PC-3 (cell line): ENCODE measurements around the gene PEX5L. TPM values are rescaled to one million over a fixed set of nuclear protein-coding genes. Genes with fewer than 3 reads are reported as not detected.

Experiments
- ATAC-seq: fragments of 200-7000 bp; cut with Tn5 transposase; 2 replicates; pipeline ENCODE4 v1.9.1; 2020; ENCODE audit warnings: mild to moderate bottlenecking, moderate library complexity
- BruUV-seq: library from RNA; stranded (reverse); fragments of 400-500 nt; replicated peaks from 2 replicates; lab custom pipeline; 2021; lab: Mats Ljungman, UMichigan
- CTCF ChIA-PET: fragments of 300-600 bp; sonication (Branson Sonifier 250); formaldehyde crosslinking; loops from one replicate; lab custom pipeline; 2022; ENCODE audit warnings: antibody characterized with exemption; lab: Charles Lee
- POLR2A ChIA-PET: fragments of 300-600 bp; sonication (Branson Sonifier 250); formaldehyde crosslinking; loops from one replicate; lab custom pipeline; 2022; ENCODE audit warnings: antibody characterized with exemption; ENCODE audit not compliant: unreplicated experiment; lab: Charles Lee
- DNase-seq: peaks from one replicate; pipeline ENCODE4 v3.0.0-alpha.2; 2015
- H2AFZ ChIP-seq: fragments of 300-600 bp; sonication (generic); 2 replicates; pipeline ENCODE4 v1.6.0; 2016; ENCODE audit warnings: antibody characterized with exemption, low read length
- H3F3A ChIP-seq: fragments of 300-600 bp; sonication (generic); one replicate; pipeline ENCODE4 v1.6.0; 2017; ENCODE audit warnings: antibody characterized with exemption, low read length, control low read depth, mild to moderate bottlenecking; ENCODE audit not compliant: unreplicated experiment
- H3K27ac ChIP-seq: fragments of 300-600 bp; sonication (generic); 2 replicates; pipeline ENCODE4 v1.5.1; 2016; ENCODE audit warnings: mild to moderate bottlenecking, low read length
- H3K27me3 ChIP-seq: fragments of 300-600 bp; sonication (generic); 2 replicates; pipeline ENCODE4 v1.6.1; 2016; ENCODE audit warnings: low read length, mixed read lengths
- H3K36me3 ChIP-seq: fragments of 300-600 bp; sonication (generic); 2 replicates; pipeline ENCODE4 v1.6.1; 2016; ENCODE audit warnings: low read depth, mixed run types, low read length, mixed read lengths
- H3K4me1 ChIP-seq: fragments of 300-600 bp; sonication (generic); 2 replicates; pipeline ENCODE4 v1.5.1; 2016; ENCODE audit warnings: low read length; ENCODE audit not compliant: insufficient read depth
- H3K4me2 ChIP-seq: fragments of 300-600 bp; sonication (generic); 2 replicates; pipeline ENCODE4 v1.6.0; 2016; ENCODE audit warnings: low read length
- H3K4me3 ChIP-seq: fragments of 300-600 bp; sonication (generic); 2 replicates; pipeline ENCODE4 v1.5.1; 2016; ENCODE audit warnings: mild to moderate bottlenecking, low read length, mixed read lengths
- H3K79me2 ChIP-seq: fragments of 300-600 bp; sonication (generic); 2 replicates; pipeline ENCODE4 v1.6.1; 2017; ENCODE audit warnings: low read length, mixed read lengths
- H3K9ac ChIP-seq: fragments of 300-600 bp; sonication (generic); 2 replicates; pipeline ENCODE4 v1.6.0; 2016; ENCODE audit warnings: mild to moderate bottlenecking, low read length
- H3K9me2 ChIP-seq: fragments of 300-600 bp; sonication (generic); replicated peaks from 2 replicates; pipeline ENCODE4 v1.6.1; 2016; ENCODE audit warnings: mixed run types, low read length, mixed read lengths
- H3K9me3 ChIP-seq: fragments of 300-600 bp; sonication (generic); 2 replicates; pipeline ENCODE4 v1.6.1; 2016; ENCODE audit warnings: low read length, mixed read lengths
- H4K20me1 ChIP-seq: fragments of 300-600 bp; sonication (generic); 2 replicates; pipeline ENCODE4 v1.6.1; 2016; ENCODE audit warnings: low read length, mixed read lengths
- CTCF ChIP-seq: fragments of 300-600 bp; sonication (generic); conservative IDR thresholded peaks from 2 replicates; pipeline ENCODE4 v1.5.1; 2017; ENCODE audit warnings: antibody characterized with exemption, low read depth, mild to moderate bottlenecking, low read length
- EZH2 ChIP-seq: fragments of 300-600 bp; sonication (generic); IDR thresholded peaks from one replicate; pipeline ENCODE4 v1.6.1; 2017; ENCODE audit warnings: antibody characterized with exemption, mild to moderate bottlenecking, low read length; ENCODE audit not compliant: unreplicated experiment
- EZH2phosphoT487 ChIP-seq: fragments of 300-600 bp; sonication (generic); IDR thresholded peaks from 2 replicates; pipeline ENCODE4 v1.6.1; 2018; ENCODE audit warnings: mild to moderate bottlenecking, antibody characterized with exemption, low read length, borderline replicate concordance
- intact Hi-C: fragments of 100-400 bp; cut with micrococcal nuclease; formaldehyde crosslinking; loops from 2 replicates; pipeline ENCODE4 v1.9.0; 2023
- total RNA-seq: library from RNA; depleted of rRNA; stranded (reverse); fragments of >200 nt; gene quantifications from 2 replicates; pipeline ENCODE4 v1.2.3, GENCODE V29; 2014

The PEX5L gene
- total RNA-seq, 1 experiment from 2014 or later = 0.69 TPM

- Histone ChIP-seq H2AFZ (no peak overlapping the region), H4K20me1 (no peaks in the 10 kb centered on the region), H3K9ac (no peak overlapping the region), H3K4me1 (no peaks in the 10 kb centered on the region), H3K4me3 (no peak overlapping the region), H3K79me2 (no peaks in the 10 kb centered on the region), H3K27me3 (no peaks in the 10 kb centered on the region), H3K9me2 (no peaks in the 10 kb centered on the region), H3K9me3 (no peaks in the 10 kb centered on the region), H3K4me2 (no peak overlapping the region), H3K36me3 (no peaks in the 10 kb centered on the region), H3K27ac (no peak overlapping the region), H3F3A (no peaks in the 10 kb centered on the region)
- ChIA-PET POLR2A (no interaction called here), CTCF (interaction anchor here (0.6 kb wide), 1 partner anchor 546 kb away, joined by 5 read pairs; no protein-coding TSS in a partner anchor)
- intact Hi-C loops = loop anchor here (10.0 kb wide), 1 partner anchor 205 kb away; no protein-coding TSS in a partner anchor
- no TSS peak for BruUV-seq
- ATAC-seq (no peak), DNase-seq (no peak)
- no peak for TF ChIP-seq EZH2phosphoT487
- TF ChIP-seq EZH2 = no peak
- no peak for TF ChIP-seq CTCF
Observed at GRCh38 chr3:180049391-180049790, 12.7 kb upstream of the PEX5L start.

GRCh38 chr3:180048840-180049239, 12.1 kb upstream of the PEX5L start:
- H3K4me3 ChIP-seq = no peak overlapping the region
- H3K9me3 ChIP-seq = no peaks in the 10 kb centered on the region
- H3K9ac ChIP-seq = no peak overlapping the region
- H3K9me2 ChIP-seq = no peaks in the 10 kb centered on the region
- no peak overlapping the region for H2AFZ ChIP-seq
- no peaks in the 10 kb centered on the region for H3K79me2 ChIP-seq
- H3K27me3 ChIP-seq = no peaks in the 10 kb centered on the region
- TF ChIP-seq CTCF = no peak
- no peak for TF ChIP-seq EZH2
- no peak for ATAC-seq
- no peaks in the 10 kb centered on the region for H4K20me1 ChIP-seq
- no TSS peak for BruUV-seq
- no peaks in the 10 kb centered on the region for H3K4me1 ChIP-seq
- ChIA-PET POLR2A (no interaction called here), CTCF (interaction anchor here (0.6 to 0.7 kb wide), 2 partner anchors 120 to 546 kb away, joined by 3 to 5 read pairs; no protein-coding TSS in a partner anchor)
- no peaks in the 10 kb centered on the region for H3F3A ChIP-seq
- DNase-seq = peak; percentile 47
- H3K27ac ChIP-seq = no peak overlapping the region
- no peaks in the 10 kb centered on the region for H3K36me3 ChIP-seq
- intact Hi-C loops = loop anchor here (10.0 kb wide), 1 partner anchor 206 kb away; no protein-coding TSS in a partner anchor
- H3K4me2 ChIP-seq = no peak overlapping the region

GRCh38 chr3:180048103-180048502, 11.4 kb upstream of the PEX5L start:
- H4K20me1 ChIP-seq = no peaks in the 10 kb centered on the region
- no TSS peak for BruUV-seq
- no peaks in the 10 kb centered on the region for H3K4me1 ChIP-seq
- POLR2A ChIA-PET = no interaction called here
- H3K9ac ChIP-seq = no peak overlapping the region
- intact Hi-C loops = loop anchor here (10.0 kb wide), 1 partner anchor 207 kb away; no protein-coding TSS in a partner anchor
- DNase-seq = no peak
- no peaks in the 10 kb centered on the region for H3K36me3 ChIP-seq
- H3K79me2 ChIP-seq = no peaks in the 10 kb centered on the region
- CTCF ChIA-PET = interaction anchor here (0.7 kb wide), 1 partner anchor 119 kb away, joined by 3 read pairs; no protein-coding TSS in a partner anchor
- no peaks in the 10 kb centered on the region for H3K9me3 ChIP-seq
- no peak overlapping the region for H2AFZ ChIP-seq
- H3K9me2 ChIP-seq = no peaks in the 10 kb centered on the region
- no peaks in the 10 kb centered on the region for H3K27me3 ChIP-seq
- no peaks in the 10 kb centered on the region for H3F3A ChIP-seq
- no peak overlapping the region for H3K4me3 ChIP-seq
- H3K27ac ChIP-seq = no peak overlapping the region
- no peak for TF ChIP-seq EZH2
- TF ChIP-seq CTCF = no peak
- no peak for TF ChIP-seq EZH2phosphoT487
- no peak overlapping the region for H3K4me2 ChIP-seq
- ATAC-seq = no peak
